ENCODE data around the gene RBAK. TPM values are rescaled to one million over a fixed set of nuclear protein-coding genes. Genes with fewer than 3 reads are reported as not detected.

Gene RBAK
- total and polyA plus RNA-seq, 2 of the 4 experiments (the other 2 are of a cell fraction): 2.8 to 8.1 TPM

- WGBS, 2 experiments (ENCODE audit: extremely low coverage in 2 of 2, insufficient read length in 1 of 2): 95% methylated on average over 3 of the region's 5 CpGs; no CpG with 5 or more reads in 1 of the 2 experiments
- Histone ChIP-seq H3K9me1 (ENCODE audit: insufficient read depth, low read length) (no peaks in the 10 kb centered on the region), H3K4me2 (ENCODE audit: low read depth, low read length) (no peak overlapping the region), H3K9me3 (ENCODE audit: control insufficient read depth, insufficient read depth, low read length) (no peaks in the 10 kb centered on the region), H2BK15ac (ENCODE audit: low read depth, low read length) (no peak overlapping the region), H3K79me1 (ENCODE audit: low read depth in 1 of 2, low read length in 2 of 2) (peaks cover 0 to 6% of the 10 kb centered on the region in 2 experiments; a peak in 3 of 4 replicates), H4K20me1 (ENCODE audit: insufficient read depth, low read length) (no peaks in the 10 kb centered on the region), H2BK120ac (ENCODE audit: low read depth, low read length) (no peak overlapping the region), H3K4me1 (ENCODE audit: control insufficient read depth, insufficient read depth, low read length) (no peaks in the 10 kb centered on the region), H3K27ac (ENCODE audit: insufficient read depth, low read length) (no peak overlapping the region), H3K14ac (replicated peaks; ENCODE audit: low read depth, low read length) (no peak overlapping the region), H4K5ac (ENCODE audit: low read depth, low read length) (no peak overlapping the region), H3K56ac (ENCODE audit: extremely low read depth, insufficient read depth, low read length) (no peak overlapping the region), H3K9ac (ENCODE audit: low read depth, low read length) (no peak overlapping the region), H4K91ac (ENCODE audit: insufficient read depth, low read depth, low read length) (no peak overlapping the region), H3K36me3 (ENCODE audit: control insufficient read depth, insufficient read depth, low read length) (peaks cover 46% of the 10 kb centered on the region), H2BK20ac (ENCODE audit: low read depth, low read length) (no peak overlapping the region), H3K27me3 (ENCODE audit: control insufficient read depth, insufficient read depth, low read length) (no peaks in the 10 kb centered on the region), H2AFZ (replicated peaks; ENCODE audit: low read length, poor library complexity) (no peak overlapping the region), H3K4ac (ENCODE audit: low read depth, low read length) (no peak overlapping the region), H3K23ac (ENCODE audit: low read depth, low read length) (no peak overlapping the region), H4K8ac (ENCODE audit: low read depth in 2 of 2, low read length in 2 of 2) (no peak overlapping the region), H3K4me3 (ENCODE audit: insufficient read depth, low read depth, low read length) (no peak overlapping the region), H2BK5ac (ENCODE audit: low read depth, low read length, poor library complexity, severe bottlenecking) (no peak overlapping the region), H3K18ac (ENCODE audit: low read depth, low read length) (no peak overlapping the region), H2AK9ac (replicated peaks; ENCODE audit: low read depth, low read length, poor library complexity) (no peak overlapping the region), H2AK5ac (ENCODE audit: low read depth, low read length) (no peak overlapping the region)
- TF ChIP-seq MAFK (IDR thresholded peaks at IDR 0.05; ENCODE audit: low read depth, low read length): no peak
- TF ChIP-seq SMC3 (IDR thresholded peaks at IDR 0.05; ENCODE audit: low read depth, low read length): no peak
- TF ChIP-seq FOS (IDR thresholded peaks at IDR 0.05; ENCODE audit: low read depth, low read length): no peak
- no peak for TF ChIP-seq RFX5 (IDR thresholded peaks at IDR 0.05; ENCODE audit: low read depth, low read length)
- no peak for TF ChIP-seq BHLHE40 (IDR thresholded peaks at IDR 0.05; ENCODE audit: low read depth, low read length)
- TF ChIP-seq POLR2A (IDR thresholded peaks at IDR 0.05; ENCODE audit: low read depth, low read length): no peak
- no peak for TF ChIP-seq CEBPB (IDR thresholded peaks at IDR 0.05; ENCODE audit: low read depth, low read length)
- TF ChIP-seq NFE2L2 (IDR thresholded peaks at IDR 0.05; ENCODE audit: low read depth, low read length): no peak
- TF ChIP-seq CTCF (conservative IDR thresholded peaks at IDR 0.05; ENCODE audit: low read depth, low read length): no peak
- TF ChIP-seq, protein P1, sequence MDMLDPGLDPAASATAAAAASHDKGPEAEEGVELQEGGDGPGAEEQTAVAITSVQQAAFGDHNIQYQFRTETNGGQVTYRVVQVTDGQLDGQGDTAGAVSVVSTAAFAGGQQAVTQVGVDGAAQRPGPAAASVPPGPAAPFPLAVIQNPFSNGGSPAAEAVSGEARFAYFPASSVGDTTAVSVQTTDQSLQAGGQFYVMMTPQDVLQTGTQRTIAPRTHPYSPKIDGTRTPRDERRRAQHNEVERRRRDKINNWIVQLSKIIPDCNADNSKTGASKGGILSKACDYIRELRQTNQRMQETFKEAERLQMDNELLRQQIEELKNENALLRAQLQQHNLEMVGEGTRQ (IDR thresholded peaks at IDR 0.05; ENCODE audit: low read depth, low read length): no peak
- no peak for TF ChIP-seq RCOR1 (IDR thresholded peaks at IDR 0.05; ENCODE audit: insufficient replicate concordance, low read length)
- TF ChIP-seq MAZ (IDR thresholded peaks at IDR 0.05; ENCODE audit: borderline replicate concordance, low read depth, low read length): no peak
- TF ChIP-seq MXI1 (IDR thresholded peaks at IDR 0.05; ENCODE audit: borderline replicate concordance, low read depth, low read length): no peak
- no peak for TF ChIP-seq CHD1 (IDR thresholded peaks at IDR 0.05; ENCODE audit: low read depth, low read length)
- TF ChIP-seq, protein P2, sequence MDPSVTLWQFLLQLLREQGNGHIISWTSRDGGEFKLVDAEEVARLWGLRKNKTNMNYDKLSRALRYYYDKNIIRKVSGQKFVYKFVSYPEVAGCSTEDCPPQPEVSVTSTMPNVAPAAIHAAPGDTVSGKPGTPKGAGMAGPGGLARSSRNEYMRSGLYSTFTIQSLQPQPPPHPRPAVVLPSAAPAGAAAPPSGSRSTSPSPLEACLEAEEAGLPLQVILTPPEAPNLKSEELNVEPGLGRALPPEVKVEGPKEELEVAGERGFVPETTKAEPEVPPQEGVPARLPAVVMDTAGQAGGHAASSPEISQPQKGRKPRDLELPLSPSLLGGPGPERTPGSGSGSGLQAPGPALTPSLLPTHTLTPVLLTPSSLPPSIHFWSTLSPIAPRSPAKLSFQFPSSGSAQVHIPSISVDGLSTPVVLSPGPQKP (IDR thresholded peaks at IDR 0.05; ENCODE audit: borderline replicate concordance, low read depth, low read length): no peak
- no peak for TF ChIP-seq RAD21 (IDR thresholded peaks at IDR 0.05; ENCODE audit: low read length)
- dilution Hi-C loops (cut with HindIII; ENCODE audit: low sequenced_read_pairs, unreplicated experiment) (no loop called here), in situ Hi-C loops (cut with MboI; ENCODE audit: low sequenced_read_pairs) (no loop called here), intact Hi-C loops (cut with micrococcal nuclease) (no loop called here)
- ATAC-seq (ENCODE audit: low read depth): no peak
- BruUV-seq (replicated peaks): no TSS peak
- CTCF ChIA-PET: interaction anchor here (1.3 kb wide), 1 partner anchor 25 kb away, joined by 4 read pairs; no protein-coding TSS in a partner anchor
- no peak for DNase-seq
- POLR2A ChIA-PET (ENCODE audit: unreplicated experiment): no interaction called here
Measured at GRCh38 chr7:4999369-4999950, 46.2 kb upstream of the RBAK start.

All from IMR-90 (cell line).